RWPE2 (cell line): ENCODE measurements around the gene GTPBP2.

ENCODE experiments used
- ATAC-seq: fragments of 200-7000 bp; cut with Tn5 transposase; 3 replicates; pipeline ENCODE4 v1.9.1; 2021; ENCODE audit warnings: low read depth
- DNase-seq: peaks from one replicate; pipeline ENCODE4 v3.0.0-alpha.2; 2020; ENCODE audit warnings: low spot score
- H3K27ac ChIP-seq: fragments of 450-650 bp; 2 replicates; pipeline ENCODE4 v1.5.1; 2017; ENCODE audit warnings: mild to moderate bottlenecking; ENCODE audit not compliant: poor library complexity, severe bottlenecking
- H3K27me3 ChIP-seq: fragments of 250-450 bp; sonication (Bioruptor Pico); 2 replicates; pipeline ENCODE4 v1.5.1; 2021; ENCODE audit warnings: mild to moderate bottlenecking, moderate library complexity; ENCODE audit not compliant: insufficient read depth, poor library complexity, severe bottlenecking
- H3K36me3 ChIP-seq: fragments of 250-450 bp; sonication (Bioruptor Pico); 2 replicates; pipeline ENCODE4 v1.5.1; 2020; ENCODE audit warnings: low read depth, mild to moderate bottlenecking, moderate library complexity
- H3K4me1 ChIP-seq: fragments of 250-450 bp; sonication (Bioruptor Pico); 2 replicates; pipeline ENCODE4 v1.5.1; 2021; ENCODE audit warnings: mild to moderate bottlenecking, moderate library complexity; ENCODE audit not compliant: insufficient read depth, poor library complexity, severe bottlenecking
- H3K4me3 ChIP-seq: fragments of 250-450 bp; sonication (Bioruptor Pico); 2 replicates; pipeline ENCODE4 v1.5.1; 2021; ENCODE audit warnings: mild to moderate bottlenecking, moderate library complexity; ENCODE audit not compliant: severe bottlenecking
- H3K9me3 ChIP-seq: fragments of 250-450 bp; sonication (Bioruptor Pico); 2 replicates; pipeline ENCODE4 v1.5.1; 2021; ENCODE audit warnings: mild to moderate bottlenecking, moderate library complexity; ENCODE audit not compliant: severe bottlenecking
- TF ChIP-seq, protein P1 (sequence below): fragments of 450-650 bp; IDR thresholded peaks from one replicate; pipeline ENCODE4 v1.5.1; 2017; ENCODE audit warnings: mild to moderate bottlenecking, moderate library complexity; ENCODE audit not compliant: poor library complexity, severe bottlenecking

Gene GTPBP2

DNA sequence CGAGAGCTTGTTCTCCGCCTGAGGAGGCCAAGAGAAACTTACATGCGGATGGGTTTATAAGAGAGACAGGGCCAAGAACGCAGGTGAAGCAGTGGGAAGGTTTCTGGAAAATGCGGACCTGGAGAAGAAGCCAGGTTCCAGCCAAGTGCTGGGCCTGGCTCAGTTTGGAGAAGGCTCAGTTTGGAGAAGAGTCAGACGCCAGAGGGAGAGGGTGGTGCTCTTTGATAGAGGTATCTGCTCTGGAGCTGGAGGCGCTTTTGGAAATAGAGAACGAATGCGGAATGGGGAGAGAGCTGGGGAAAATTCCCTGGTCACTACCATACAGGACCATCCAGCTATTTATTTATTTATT, 16.5 kb upstream of the GTPBP2 start:
- peak overlapping the region; percentile 26 for H3K4me3 ChIP-seq
- H3K9me3 ChIP-seq: no peaks in the 10 kb centered on the region
- no peaks in the 10 kb centered on the region for H3K4me1 ChIP-seq
- DNase-seq (no peak), ATAC-seq (peak; percentile 22; the same call in 1 of the 3 replicates)
- TF ChIP-seq, protein P1, sequence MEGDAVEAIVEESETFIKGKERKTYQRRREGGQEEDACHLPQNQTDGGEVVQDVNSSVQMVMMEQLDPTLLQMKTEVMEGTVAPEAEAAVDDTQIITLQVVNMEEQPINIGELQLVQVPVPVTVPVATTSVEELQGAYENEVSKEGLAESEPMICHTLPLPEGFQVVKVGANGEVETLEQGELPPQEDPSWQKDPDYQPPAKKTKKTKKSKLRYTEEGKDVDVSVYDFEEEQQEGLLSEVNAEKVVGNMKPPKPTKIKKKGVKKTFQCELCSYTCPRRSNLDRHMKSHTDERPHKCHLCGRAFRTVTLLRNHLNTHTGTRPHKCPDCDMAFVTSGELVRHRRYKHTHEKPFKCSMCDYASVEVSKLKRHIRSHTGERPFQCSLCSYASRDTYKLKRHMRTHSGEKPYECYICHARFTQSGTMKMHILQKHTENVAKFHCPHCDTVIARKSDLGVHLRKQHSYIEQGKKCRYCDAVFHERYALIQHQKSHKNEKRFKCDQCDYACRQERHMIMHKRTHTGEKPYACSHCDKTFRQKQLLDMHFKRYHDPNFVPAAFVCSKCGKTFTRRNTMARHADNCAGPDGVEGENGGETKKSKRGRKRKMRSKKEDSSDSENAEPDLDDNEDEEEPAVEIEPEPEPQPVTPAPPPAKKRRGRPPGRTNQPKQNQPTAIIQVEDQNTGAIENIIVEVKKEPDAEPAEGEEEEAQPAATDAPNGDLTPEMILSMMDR: no peak
- H3K27me3 ChIP-seq: no peaks in the 10 kb centered on the region
- peaks cover 17% of the 10 kb centered on the region for H3K36me3 ChIP-seq
- H3K27ac ChIP-seq: peak overlapping the region; percentile 14

DNA sequence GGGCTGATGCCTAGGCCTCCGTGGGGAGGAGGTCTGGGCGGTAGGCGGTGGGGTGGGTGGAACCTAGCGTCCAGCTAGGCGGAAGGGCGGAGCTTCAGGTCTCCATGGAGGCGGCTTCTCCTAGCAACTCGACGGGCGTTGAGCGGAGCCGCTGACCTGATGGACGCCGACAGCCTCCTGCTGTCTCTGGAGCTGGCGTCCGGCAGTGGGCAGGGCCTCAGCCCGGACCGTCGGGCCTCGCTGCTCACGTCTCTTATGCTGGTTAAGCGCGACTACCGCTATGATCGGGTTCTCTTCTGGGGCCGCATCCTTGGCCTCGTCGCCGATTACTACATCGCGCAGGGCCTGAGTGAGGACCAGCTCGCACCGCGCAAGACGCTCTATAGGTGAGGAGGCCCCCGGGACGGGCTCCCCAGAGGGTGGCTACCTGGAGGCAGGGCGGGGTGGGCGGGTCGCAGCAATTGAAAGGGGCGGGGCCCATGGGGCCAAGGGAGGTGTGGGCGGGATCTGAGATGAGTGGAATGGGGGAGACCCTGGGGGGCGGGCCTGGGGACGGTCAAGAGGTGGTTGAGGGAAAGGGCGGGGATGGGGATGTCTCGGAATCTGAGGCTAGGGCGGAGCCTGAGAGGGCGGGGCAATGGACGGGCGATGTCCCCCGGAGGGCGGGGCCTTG, 16.0 kb upstream of the GTPBP2 start, which contains the start of gene RSPH9:
TSS of gene RSPH9 (plus strand) at position 97 of the 673 bp plus-strand sequence. CDS start at position 160, 63 bp downstream.
- H3K4me3 ChIP-seq: peak within 1 kb of the TSS; percentile 26
- peak within 1 kb of the TSS; percentile 14 for H3K27ac ChIP-seq
- TF ChIP-seq, protein P1: no peak
- no peaks in the 10 kb centered on the region for H3K27me3 ChIP-seq
- peaks cover 23% of the 10 kb centered on the region for H3K36me3 ChIP-seq
- peak; percentile 85 for DNase-seq
- H3K4me1 ChIP-seq: no peaks in the 10 kb centered on the region
- peak; percentile 79 for ATAC-seq
- no peaks in the 10 kb centered on the region for H3K9me3 ChIP-seq

DNA sequence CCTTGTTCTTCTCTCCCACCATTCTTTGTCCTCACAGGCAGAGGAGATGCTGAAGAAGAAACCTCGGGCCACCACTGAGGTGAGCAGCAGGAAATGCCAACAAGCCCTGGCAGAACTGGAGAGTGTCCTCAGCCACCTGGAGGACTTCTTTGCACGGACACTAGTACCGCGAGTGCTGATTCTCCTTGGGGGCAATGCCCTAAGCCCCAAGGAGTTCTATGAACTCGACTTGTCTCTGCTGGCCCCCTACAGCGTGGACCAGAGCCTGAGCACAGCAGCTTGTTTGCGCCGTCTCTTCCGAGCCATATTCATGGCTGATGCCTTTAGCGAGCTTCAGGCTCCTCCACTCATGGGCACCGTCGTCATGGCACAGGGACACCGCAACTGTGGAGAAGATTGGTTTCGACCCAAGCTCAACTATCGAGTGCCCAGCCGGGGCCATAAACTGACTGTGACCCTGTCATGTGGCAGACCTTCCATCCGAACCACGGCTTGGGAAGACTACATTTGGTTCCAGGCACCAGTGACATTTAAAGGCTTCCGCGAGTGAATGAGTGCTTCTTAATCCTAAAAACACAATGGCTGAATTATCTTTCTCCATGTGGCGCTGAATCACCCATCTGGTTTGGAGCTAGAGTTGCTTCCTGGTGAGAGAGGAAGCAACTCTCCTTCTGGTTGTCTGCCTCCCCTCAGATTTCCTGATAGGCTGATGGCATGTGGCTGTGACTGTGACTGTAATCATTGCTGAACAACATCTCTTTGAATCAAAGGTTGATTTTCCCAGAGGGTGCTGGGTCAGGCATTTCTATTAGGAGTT, 11.1 kb upstream of the GTPBP2 start:
- no peak for ATAC-seq
- Histone ChIP-seq H3K4me1 (peaks cover 4% of the 10 kb centered on the region), H3K36me3 (peaks cover 60% of the 10 kb centered on the region), H3K27me3 (no peaks in the 10 kb centered on the region), H3K27ac (no peak overlapping the region), H3K9me3 (no peaks in the 10 kb centered on the region), H3K4me3 (no peak overlapping the region)
- TF ChIP-seq, protein P1: no peak
- DNase-seq: no peak

DNA sequence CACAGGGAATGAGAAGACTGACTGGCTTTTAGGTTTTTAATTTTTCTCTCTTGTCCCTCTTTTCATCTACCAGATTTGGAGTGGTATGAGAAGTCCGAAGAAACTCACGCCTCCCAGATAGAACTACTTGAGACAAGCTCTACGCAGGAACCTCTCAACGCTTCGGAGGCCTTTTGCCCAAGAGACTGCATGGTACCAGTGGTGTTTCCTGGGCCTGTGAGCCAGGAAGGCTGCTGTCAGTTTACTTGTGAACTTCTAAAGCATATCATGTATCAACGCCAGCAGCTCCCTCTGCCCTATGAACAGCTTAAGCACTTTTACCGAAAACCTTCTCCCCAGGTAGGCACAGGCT, 7.2 kb upstream of the GTPBP2 start:
- Histone ChIP-seq H3K4me1 (peaks cover 4% of the 10 kb centered on the region), H3K4me3 (peak overlapping the region; percentile 49), H3K36me3 (peaks cover 49% of the 10 kb centered on the region), H3K27ac (peak overlapping the region; percentile 42), H3K9me3 (no peaks in the 10 kb centered on the region), H3K27me3 (no peaks in the 10 kb centered on the region)
- ATAC-seq (peak; percentile 28; the same call in 2 of the 3 replicates), DNase-seq (no peak)
- TF ChIP-seq, protein P1: no peak
